Right renal pelvis (tissue), 4 donors: ENCODE results near the gene DHDH. TPM values are rescaled to one million over a fixed set of nuclear protein-coding genes. Genes with fewer than 3 reads are reported as not detected.

Experiments used
- DNase-seq, 4 donors: peaks; one replicate each; pipeline ENCODE4 v3.0.0-alpha.2; 2013; ENCODE audit warnings: low read depth in 4 of 4, low spot score in 3 of 4, missing footprints in 1 of 4
- polyA plus RNA-seq, 4 donors: library from polyadenylated mRNA; unstranded; fragments of 120-200 nt; gene quantifications; one replicate each; pipeline ENCODE4 v1.2.1, GENCODE V29; 2013; ENCODE audit not compliant: insufficient read length in 4 of 4

DHDH gene
- polyA plus RNA-seq, 4 donors, result 4.9 to 11.6 (median 6.8) TPM

- DNase-seq, result peak; percentile 82 to 94 (median 87)
Observed at GRCh38 chr19:48965040-48965805, 31.7 kb downstream of the DHDH start, which contains the start of gene FTL. FTL (plus strand) TSS chr19:48965309; CDS start chr19:48965508, 199 bp downstream.

DNA sequence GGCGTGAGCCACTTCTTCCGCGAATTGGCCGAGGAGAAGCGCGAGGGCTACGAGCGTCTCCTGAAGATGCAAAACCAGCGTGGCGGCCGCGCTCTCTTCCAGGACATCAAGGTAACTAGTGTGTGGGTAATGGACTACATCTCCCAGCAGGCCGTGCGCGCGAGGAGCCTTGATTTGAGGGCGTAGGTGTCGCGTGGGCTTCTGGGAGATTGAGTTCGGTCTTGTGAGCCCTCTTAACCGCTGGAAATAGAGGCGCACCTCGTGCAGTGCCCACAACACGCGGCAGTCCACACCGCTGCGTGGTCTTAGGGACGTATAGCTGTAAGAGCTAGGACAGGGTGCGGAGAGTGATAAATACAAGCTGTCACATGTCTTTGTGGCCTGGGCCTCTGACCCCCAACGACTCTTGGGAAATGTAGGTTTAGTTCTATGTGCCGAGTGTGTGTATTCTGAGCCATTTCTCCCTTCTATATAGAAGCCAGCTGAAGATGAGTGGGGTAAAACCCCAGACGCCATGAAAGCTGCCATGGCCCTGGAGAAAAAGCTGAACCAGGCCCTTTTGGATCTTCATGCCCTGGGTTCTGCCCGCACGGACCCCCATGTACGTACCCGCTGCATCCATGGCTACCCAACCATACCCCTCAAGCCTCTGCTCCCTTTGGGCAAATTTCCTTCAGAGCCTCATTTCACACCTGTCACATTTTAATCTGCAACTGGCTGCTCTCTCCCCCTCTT lies 32.5 kb downstream of the DHDH start:
- peak; percentile 70 to 80 (median 78) for DNase-seq

- no peak for DNase-seq
Observed at GRCh38 chr19:48966541-48967345, 33.2 kb downstream of the DHDH start.

- no peak for DNase-seq
Observed at GRCh38 chr19:48967346-48968178, 34.1 kb downstream of the DHDH start.

GRCh38 chr19:48968179-48968661 lies 34.7 kb downstream of the DHDH start:
- no peak for DNase-seq

- no peak for DNase-seq
Observed at GRCh38 chr19:48968813-48969218, 35.3 kb downstream of the DHDH start.

DNA sequence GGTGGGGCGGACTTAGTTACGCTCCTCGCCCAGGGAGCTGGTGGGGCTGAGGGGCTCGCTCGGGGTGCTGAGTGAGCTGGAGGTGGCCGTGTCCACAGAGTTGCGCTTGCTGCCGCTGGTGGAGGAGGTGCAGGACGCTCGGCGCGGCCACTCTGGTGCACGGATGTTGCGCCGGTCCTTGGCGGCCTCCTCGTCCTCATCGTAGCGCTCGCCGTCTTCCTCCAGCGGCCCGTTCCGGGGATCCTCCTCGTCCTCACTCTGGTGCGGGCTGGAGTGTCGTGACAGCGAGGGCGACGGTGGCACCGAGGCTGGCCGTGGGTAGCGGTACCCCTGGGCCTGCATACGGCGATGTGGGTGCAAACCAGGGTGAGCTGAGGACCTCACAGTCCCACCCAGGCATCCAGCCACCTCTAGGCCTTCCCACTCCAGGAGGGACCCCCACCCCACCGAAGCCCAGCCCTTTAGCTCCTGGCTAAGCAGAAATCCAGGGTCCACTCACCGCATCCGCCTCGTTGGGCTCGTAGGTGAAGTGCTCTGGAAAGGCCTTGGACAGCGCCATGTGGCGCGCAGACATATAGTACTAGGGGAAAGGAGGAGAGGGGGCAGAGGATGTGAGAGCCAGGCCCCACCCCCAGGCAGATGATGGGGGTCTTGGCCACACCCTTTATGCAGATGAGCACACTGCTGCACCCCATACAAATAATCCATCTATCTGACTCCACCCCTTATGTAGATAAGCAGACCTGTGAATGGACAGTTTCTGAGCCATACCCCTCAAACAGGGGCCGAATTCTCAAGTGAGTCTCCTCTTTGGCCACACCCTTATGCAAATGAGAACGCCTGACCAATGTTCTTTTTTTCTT lies 36.0 kb downstream of the DHDH start:
- DNase-seq, result no peak

DNA sequence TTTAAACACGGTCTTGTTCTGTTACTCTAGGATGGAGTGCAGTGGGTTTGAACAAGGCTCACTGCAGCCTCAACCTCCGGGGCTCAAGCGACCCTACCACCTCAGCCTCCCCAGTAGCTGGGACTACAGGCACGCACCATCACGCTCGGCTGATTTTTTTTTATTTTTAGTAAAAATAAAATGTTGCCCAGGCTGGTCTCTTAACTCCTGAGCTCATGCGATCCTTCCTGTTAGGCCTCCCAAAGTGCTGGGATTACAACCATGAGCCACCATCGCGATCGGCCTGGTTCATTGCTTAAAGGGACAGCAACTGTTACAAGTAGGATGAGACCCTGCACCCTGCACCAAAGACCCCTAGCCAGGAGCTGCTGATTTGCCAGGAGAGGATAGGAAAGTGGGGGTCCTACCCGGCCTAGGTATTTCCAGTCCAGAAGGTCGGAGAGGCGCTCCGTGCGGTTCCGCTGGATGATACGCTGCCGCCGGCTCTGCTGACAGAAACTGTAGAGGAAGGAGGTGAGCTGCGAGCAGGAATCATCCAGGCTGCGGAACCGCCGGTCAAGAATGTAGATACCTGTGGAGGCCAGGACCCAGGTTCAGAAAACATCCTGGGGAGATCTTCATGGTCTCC lies 36.8 kb downstream of the DHDH start:
- no peak for DNase-seq

- peak in 2 of 4 donors; percentile 76 for DNase-seq
Observed at GRCh38 chr19:48970923-48971395, 37.5 kb downstream of the DHDH start.

DNA sequence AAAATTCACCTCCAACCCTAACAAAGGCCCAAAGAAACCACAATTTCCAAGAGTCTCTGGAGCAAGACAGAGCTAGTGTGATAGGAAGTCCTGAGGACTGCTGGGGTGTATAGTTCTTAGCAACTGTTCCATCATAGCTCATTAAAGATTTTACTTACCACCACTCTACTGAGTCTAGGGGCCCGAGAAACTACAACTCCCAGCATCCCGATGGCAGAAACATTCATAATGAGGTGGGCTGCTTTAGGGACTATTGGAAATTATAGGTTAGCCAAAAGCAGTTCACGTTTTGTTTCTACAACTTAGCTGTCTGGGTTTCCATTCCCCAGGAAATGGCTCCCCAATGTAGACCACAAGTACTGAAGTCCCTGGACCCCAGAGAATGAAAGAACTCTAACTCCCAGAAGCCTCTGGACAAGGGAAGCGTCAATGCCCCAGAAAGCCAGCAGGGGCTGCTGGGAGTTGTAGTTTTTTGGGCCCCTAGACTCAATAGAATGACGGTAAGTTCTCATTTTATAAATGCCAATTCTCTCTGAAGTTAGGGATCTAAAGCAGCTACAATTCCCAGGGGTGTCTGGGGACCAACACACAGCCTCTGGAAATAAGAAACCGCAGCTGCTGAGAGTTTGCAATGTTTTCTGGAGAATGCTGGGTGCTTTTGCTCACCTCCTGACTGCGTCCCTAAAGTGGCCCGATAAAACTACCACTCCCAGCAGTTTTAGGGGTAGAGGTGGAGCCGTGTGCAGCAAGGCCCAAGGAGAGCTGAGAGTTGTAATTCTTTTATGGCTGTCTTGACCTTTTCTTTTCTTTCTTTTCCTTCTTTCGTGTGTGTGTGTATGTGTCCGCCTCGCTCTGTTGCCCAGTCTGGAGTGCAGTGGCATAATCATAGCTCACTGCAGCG lies 42.7 kb downstream of the DHDH start:
- DNase-seq, result no peak

DNA sequence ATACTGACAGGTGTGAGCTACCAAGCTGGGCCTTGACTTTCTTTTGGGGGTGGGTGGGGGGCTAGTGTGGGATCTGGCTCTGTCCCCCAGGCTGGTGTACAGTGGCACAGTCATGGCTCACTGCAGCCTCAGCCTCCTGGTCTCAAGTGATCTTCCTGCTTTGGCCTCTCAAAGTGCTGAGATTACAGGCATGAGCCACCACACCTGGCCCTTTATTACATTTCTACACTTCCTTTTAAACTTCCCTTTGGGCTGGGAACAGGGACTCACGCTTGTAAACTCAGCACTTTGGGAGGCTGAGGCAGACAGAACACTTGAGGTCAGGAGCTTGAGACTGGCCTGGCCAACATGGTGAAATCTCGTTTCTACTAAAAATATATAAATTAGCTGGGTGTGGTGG lies 43.6 kb downstream of the DHDH start:
- no peak for DNase-seq

DNA sequence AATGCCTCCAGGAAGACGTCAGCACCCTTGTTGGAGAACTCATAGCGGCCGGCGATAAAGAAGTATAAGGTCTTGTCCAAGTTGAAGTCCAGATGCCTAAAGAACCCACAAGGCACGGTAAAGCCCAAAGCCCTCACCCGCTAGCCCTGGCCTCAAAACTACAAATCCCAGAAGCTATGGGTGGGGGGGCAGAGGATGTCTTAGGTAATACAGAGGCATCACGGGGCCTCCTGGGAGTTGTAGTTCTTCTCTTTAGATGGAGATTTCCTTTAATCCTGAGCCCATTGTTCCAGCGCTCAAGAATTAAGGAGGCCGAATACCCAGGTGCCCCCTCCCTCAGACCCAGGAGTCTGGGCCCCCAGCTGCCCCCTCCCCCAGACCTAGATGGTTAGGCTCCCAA lies 48.8 kb downstream of the DHDH start:
- no peak for DNase-seq

DNA sequence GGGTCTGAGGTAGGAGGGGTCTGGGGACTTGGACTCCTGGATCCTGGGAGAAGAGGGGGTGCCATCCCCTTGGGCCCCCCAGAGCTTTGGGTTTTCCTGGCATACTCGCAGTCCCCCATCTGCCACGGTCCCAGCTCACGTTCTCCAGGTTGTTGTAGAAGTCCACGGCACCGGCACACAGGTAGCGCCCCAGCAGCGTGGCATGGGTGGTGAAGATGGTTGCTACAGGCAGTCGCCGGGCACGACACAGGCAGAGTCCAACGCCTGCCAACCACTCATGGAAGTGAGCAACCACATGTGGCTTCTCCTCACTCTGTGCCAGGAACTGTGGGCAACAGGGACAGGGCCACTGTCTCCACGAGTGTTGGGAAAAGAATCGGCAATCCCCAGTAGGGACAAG lies 52.2 kb downstream of the DHDH start:
- no peak for DNase-seq

GRCh38 chr19:48986211-48986610 lies 52.7 kb downstream of the DHDH start:
- no peak for DNase-seq

DNA sequence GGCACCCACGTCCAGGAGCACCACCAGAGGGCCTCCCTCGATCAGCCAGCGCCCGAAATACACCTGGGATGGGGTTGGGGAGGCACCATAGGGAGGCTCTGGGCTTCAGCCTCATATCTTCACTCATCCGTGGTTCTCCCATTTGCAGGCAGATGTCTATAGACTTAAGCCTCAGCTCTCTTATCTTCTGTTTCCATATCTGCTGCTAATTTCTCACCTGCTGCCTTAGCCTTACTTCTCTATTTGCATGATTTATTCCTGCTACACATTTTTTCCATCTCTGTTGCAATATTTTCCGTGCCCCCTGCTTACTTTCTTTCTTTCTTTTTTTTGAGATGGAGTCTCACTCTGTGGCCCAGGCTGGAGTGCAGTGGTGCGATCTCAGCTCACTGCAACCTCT lies 53.8 kb downstream of the DHDH start:
- no peak for DNase-seq

- DNase-seq, result no peak
Observed at GRCh38 chr19:48988286-48988685, 54.8 kb downstream of the DHDH start.

GRCh38 chr19:48988860-48989259 lies 55.4 kb downstream of the DHDH start:
- no peak for DNase-seq
